Mucosa of rectum (tissue), 2 donors: ENCODE data around the gene GRID2.

Experiments used
- H3K27ac ChIP-seq, 2 donors: one replicate each; pipeline ENCODE4 v1.7.0; 2013; ENCODE audit warnings: inconsistent platforms in 2 of 2, low read depth in 2 of 2, low read length in 2 of 2
- H3K27me3 ChIP-seq, 2 donors: one replicate each; pipeline ENCODE4 v1.7.0; 2013; ENCODE audit warnings: low read length in 2 of 2; ENCODE audit not compliant: control insufficient read depth in 2 of 2, insufficient read depth in 2 of 2
- H3K36me3 ChIP-seq, 2 donors: one replicate each; pipeline ENCODE4 v1.7.0; 2013; ENCODE audit warnings: low read length in 2 of 2; ENCODE audit not compliant: control insufficient read depth in 2 of 2, insufficient read depth in 2 of 2
- H3K4me1 ChIP-seq, 2 donors: one replicate each; pipeline ENCODE4 v1.7.0; 2013; ENCODE audit warnings: low read length in 2 of 2, mild to moderate bottlenecking in 1 of 2; ENCODE audit not compliant: control insufficient read depth in 2 of 2, insufficient read depth in 2 of 2
- H3K4me3 ChIP-seq, 2 donors: one replicate each; pipeline ENCODE4 v1.7.0; 2013; ENCODE audit warnings: low read length in 2 of 2
- H3K9ac ChIP-seq, 2 donors: one replicate each; pipeline ENCODE4 v1.7.0; 2013; ENCODE audit warnings: low read length in 2 of 2, low read depth in 1 of 2, mild to moderate bottlenecking in 1 of 2
- H3K9me3 ChIP-seq, 2 donors: one replicate each; pipeline ENCODE4 v1.7.0; 2013; ENCODE audit warnings: low read length in 2 of 2; ENCODE audit not compliant: control insufficient read depth in 2 of 2
- donor health status: healthy.
- donor health status: Normal muscosa, but diverticular disease.

The GRID2 gene

DNA sequence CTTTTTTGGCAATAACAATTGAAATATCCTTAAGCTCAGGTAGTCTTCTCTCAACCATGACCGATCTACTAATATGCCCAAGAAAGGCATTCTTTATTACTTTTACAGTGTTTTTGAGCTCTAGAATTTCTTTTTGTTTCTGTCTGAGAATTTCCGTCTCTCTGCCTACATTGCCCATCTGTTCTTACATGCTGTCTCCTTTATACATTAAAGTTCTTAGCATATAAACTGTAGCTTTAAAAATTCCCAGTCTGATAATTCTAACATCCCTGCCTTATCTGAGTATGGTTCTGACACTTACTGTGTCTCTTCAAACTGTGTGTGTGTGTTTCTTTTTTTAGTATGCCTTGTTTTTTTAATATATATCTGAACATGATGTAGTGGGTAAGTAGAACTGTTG is 658.1 kb downstream of the GRID2 start:
- no peaks in the 10 kb centered on the region for H3K27me3 ChIP-seq

DNA sequence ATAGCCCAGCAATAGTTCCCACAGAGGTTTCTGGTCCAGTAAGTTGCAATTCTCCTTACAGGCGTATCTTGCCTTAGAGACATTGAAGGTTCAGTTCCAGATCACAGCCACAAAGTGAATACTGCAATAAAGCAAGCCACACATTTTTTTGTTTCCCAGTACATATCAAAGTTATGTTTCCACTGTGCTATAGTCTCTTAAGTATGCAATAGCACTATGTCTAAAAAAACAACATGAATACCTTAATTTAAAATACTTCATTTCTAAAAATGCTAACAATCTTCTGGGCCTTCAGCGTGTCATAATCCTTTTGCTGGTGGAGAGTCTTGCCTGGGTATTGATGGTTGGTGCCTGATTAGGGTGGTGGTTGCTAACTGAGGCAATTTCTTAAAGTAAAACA is 659.1 kb downstream of the GRID2 start:
- H3K27me3 ChIP-seq, result no peaks in the 10 kb centered on the region
- no peak overlapping the region for H3K27ac ChIP-seq
- no peak overlapping the region for H3K4me3 ChIP-seq
- no peak overlapping the region for H3K9ac ChIP-seq
- no peaks in the 10 kb centered on the region for H3K9me3 ChIP-seq
- H3K4me1 ChIP-seq, result no peaks in the 10 kb centered on the region
- H3K36me3 ChIP-seq, result no peaks in the 10 kb centered on the region

More for the DNA sequence above, 658.1 kb downstream of the GRID2 start:
- no peaks in the 10 kb centered on the region for H3K36me3 ChIP-seq
- H3K4me1 ChIP-seq, result no peaks in the 10 kb centered on the region
- no peak overlapping the region for H3K27ac ChIP-seq
- H3K9me3 ChIP-seq, result no peaks in the 10 kb centered on the region
- H3K9ac ChIP-seq, result no peak overlapping the region
- no peak overlapping the region for H3K4me3 ChIP-seq

DNA sequence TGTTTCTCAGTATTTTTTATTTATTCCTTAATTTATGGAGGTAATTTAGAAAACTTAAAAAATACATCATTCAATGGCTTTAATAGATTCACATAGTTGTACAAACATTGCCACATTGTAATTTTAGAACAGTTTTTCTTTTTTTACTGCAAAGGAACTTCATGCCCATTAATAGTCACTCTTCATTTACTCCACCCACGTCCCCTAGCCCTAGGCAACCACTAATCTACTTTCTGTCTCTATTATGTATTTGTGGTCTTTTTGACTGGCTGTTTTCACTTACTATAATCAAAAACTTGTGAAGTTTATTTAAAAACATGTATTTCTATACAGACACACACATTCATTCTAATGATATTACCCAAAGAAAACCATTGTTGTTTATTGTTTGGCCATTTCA is 664.8 kb downstream of the GRID2 start:
- Histone ChIP-seq H3K27ac (no peak overlapping the region), H3K4me1 (no peaks in the 10 kb centered on the region), H3K9me3 (no peaks in the 10 kb centered on the region), H3K9ac (no peak overlapping the region), H3K27me3 (no peaks in the 10 kb centered on the region), H3K4me3 (no peak overlapping the region), H3K36me3 (no peaks in the 10 kb centered on the region)

DNA sequence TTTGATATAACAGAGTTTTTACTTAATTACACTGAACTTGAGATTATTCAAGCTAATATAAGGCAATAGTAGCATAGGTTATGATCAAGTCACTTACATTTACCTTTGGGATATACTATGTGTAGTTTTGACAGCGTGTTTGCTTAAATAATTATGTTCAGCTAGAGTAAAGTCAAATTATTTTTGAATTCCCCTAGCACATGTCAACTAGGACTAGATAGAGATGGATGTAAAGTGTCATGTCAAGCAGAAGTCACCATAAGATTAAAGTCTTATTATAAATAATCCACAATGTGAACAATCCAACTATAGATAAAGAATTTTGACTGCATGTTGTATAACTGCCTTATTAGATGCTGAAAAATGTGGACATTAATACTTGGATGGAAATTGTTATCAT is 665.2 kb downstream of the GRID2 start:
- H3K4me3 ChIP-seq, result no peak overlapping the region
- H3K4me1 ChIP-seq, result no peaks in the 10 kb centered on the region
- H3K36me3 ChIP-seq, result no peaks in the 10 kb centered on the region
- H3K9me3 ChIP-seq, result no peaks in the 10 kb centered on the region
- H3K9ac ChIP-seq, result no peak overlapping the region
- no peak overlapping the region for H3K27ac ChIP-seq
- H3K27me3 ChIP-seq, result no peaks in the 10 kb centered on the region

DNA sequence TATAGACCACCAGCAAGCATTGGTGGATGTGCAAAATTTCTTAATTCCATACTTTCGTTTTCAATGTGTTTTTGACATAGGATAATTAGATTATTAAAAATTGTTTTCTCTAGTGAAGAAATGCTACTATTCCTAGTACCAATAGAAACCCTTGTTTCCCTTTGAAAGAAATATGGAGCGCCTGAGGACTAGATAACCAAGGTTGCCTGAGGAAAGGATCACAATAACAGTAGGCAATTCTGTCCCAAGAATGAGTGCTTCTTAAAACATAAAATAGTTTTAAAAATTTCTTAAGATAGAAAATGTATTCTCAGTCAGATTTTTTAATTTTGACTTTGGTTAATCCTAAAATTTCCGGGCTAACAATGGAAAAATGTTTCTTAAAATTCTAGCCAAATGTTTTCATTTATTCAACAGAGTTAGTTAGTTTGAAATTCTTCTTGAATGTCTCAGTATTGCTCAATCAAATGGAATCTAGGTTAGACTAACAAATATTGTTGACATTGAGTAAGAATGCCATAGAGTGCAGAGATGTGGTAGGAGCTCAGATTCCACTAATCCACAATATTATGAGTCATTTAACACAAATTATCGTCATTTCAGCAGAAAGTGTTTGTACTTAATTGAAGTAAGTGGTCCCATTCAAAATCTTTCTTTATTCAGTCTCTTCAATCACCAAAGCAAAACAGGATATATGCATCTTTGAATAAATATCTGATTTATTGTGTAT is 666.0 kb downstream of the GRID2 start:
- no peak overlapping the region for H3K27ac ChIP-seq

DNA sequence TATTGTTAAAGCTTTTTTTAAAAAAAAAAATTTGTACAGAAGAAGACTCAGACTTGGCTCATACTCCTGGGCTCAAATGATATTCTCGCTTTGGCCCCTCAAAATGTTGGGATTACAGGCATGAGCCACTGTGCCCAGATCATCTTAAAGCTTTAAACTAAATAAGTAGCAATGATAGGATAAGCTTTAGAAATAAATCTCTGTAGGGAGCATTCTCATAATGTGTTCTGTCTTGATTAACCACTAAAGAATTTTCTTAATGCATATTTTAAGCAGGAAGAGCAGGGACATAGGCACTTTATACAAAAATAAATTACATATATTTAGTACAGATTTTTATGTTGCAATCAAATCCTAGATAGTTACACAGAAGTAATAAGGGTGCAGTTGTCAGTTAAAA is 667.2 kb downstream of the GRID2 start:
- Histone ChIP-seq H3K27me3 (no peaks in the 10 kb centered on the region), H3K9me3 (no peaks in the 10 kb centered on the region), H3K4me3 (no peak overlapping the region), H3K9ac (no peak overlapping the region), H3K4me1 (no peaks in the 10 kb centered on the region), H3K27ac (no peak overlapping the region), H3K36me3 (no peaks in the 10 kb centered on the region)

More for the DNA sequence above, 666.0 kb downstream of the GRID2 start:
- Histone ChIP-seq H3K9ac (no peak overlapping the region), H3K27me3 (no peaks in the 10 kb centered on the region), H3K36me3 (no peaks in the 10 kb centered on the region), H3K4me1 (no peaks in the 10 kb centered on the region), H3K9me3 (no peaks in the 10 kb centered on the region), H3K4me3 (no peak overlapping the region)

DNA sequence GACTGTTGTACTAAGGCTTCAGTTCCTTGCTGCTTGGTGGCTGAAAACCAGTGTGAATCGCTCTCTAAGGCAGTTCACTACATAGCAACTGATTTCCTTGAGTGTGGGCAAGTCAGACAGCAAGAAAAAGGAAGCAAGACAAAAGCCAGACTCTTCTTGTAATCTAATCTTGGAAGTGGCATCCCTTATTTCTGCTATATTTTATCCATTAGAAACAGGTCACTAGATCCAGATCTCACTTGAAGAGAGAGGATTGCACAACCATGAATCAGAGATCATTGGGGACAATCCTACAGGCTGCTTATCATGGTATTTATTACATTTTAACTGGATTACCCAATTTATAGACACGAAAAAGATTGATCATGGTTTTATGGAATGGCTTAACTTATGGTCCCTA is 684.5 kb downstream of the GRID2 start:
- Histone ChIP-seq H3K36me3 (no peaks in the 10 kb centered on the region), H3K9ac (no peak overlapping the region), H3K27me3 (no peaks in the 10 kb centered on the region), H3K4me1 (no peaks in the 10 kb centered on the region), H3K9me3 (no peaks in the 10 kb centered on the region), H3K27ac (no peak overlapping the region), H3K4me3 (no peak overlapping the region)

DNA sequence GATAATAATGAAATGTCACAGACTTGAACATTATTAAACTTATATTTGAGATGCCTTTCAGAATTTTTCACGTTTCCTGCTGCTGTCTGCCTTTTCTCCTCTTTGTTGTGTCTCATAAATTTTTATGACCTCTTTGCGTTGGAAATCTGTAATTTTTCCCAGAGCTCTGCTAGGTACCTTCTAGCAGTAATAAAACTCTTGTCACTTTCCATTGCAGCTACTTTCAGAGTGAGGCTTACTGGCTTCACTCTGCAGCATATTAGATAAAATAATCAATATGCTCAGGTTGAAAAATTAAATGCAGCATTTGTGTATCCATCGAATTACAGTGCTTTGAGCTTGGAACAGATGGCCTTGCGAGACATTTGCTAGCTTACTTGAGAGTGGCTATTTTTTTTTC is 689.0 kb downstream of the GRID2 start:
- Histone ChIP-seq H3K9ac (no peak overlapping the region), H3K4me1 (no peaks in the 10 kb centered on the region), H3K27me3 (no peaks in the 10 kb centered on the region), H3K27ac (no peak overlapping the region), H3K9me3 (no peaks in the 10 kb centered on the region), H3K4me3 (no peak overlapping the region), H3K36me3 (no peaks in the 10 kb centered on the region)

DNA sequence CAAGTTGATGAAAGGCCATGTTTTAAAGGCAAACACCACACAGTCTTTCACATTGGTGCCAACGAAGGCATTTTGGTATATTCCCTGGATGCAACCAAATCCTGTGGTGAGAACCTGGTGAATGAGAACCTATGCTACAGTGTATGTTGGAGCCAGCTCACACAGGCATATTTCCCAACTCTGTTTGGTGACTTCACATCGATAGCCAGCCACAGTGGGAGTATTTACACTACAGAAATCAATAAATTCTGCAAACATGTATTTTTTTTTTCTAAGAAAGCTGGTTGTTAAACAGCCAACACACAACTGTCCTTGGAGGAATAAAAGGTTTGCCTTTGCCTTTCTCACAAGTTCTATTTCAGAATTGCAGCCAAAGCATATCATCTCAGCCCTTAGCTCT is 691.0 kb downstream of the GRID2 start:
- no peak overlapping the region for H3K27ac ChIP-seq
- no peaks in the 10 kb centered on the region for H3K9me3 ChIP-seq
- no peaks in the 10 kb centered on the region for H3K4me1 ChIP-seq
- no peaks in the 10 kb centered on the region for H3K36me3 ChIP-seq
- no peaks in the 10 kb centered on the region for H3K27me3 ChIP-seq
- H3K4me3 ChIP-seq, result no peak overlapping the region
- H3K9ac ChIP-seq, result no peak overlapping the region

DNA sequence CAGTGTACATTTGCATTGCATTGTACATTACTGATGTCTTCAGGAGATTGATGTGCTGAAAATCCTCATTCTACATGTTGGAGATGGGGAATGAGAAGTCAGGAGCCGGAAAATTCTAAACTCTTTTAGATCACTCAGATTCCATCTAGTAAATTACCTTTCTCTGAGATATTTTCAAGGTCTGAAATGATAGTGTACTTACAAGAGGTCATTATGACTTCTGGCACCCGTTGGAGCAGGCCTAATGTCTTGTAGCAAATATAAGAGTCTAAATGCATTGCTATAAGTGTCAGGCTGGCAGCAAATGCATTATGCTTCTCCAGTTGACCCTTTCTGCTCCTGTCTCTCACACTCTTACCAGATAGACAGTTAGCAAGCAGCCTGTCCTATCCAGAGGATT is 692.8 kb downstream of the GRID2 start:
- H3K9ac ChIP-seq, result no peak overlapping the region
- no peaks in the 10 kb centered on the region for H3K4me1 ChIP-seq
- H3K36me3 ChIP-seq, result no peaks in the 10 kb centered on the region
- no peak overlapping the region for H3K27ac ChIP-seq
- no peaks in the 10 kb centered on the region for H3K9me3 ChIP-seq
- H3K4me3 ChIP-seq, result no peak overlapping the region
- H3K27me3 ChIP-seq, result no peaks in the 10 kb centered on the region

DNA sequence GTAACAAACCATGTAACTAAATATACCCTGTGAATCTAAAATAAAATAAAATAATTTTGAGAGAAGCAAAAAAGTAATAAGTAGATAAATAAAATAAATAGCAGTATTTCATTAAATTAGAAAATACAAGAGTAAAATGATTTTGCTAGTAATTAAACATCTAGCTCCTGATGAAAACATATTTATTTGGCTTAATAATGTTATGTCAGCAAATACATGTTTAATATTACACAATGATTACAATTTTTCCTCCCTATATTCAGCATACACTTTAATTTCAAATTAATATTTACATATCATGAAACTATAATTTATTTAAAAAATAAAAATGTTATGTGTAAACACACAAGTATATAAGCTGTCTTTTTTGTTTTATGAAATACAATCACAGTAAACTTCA is 697.1 kb downstream of the GRID2 start:
- no peaks in the 10 kb centered on the region for H3K36me3 ChIP-seq
- H3K9me3 ChIP-seq, result no peaks in the 10 kb centered on the region
- no peak overlapping the region for H3K9ac ChIP-seq

More for the DNA sequence above, 697.1 kb downstream of the GRID2 start:
- no peak overlapping the region for H3K27ac ChIP-seq
- no peaks in the 10 kb centered on the region for H3K27me3 ChIP-seq
- no peak overlapping the region for H3K4me3 ChIP-seq
- no peaks in the 10 kb centered on the region for H3K4me1 ChIP-seq
